Islet precursor cell (in vitro differentiated cells): ENCODE data around the gene USP1.

Experiments used
- DNase-seq: peaks from one replicate; pipeline ENCODE4 v3.0.0-alpha.2; 2018

The USP1 gene, protein sequence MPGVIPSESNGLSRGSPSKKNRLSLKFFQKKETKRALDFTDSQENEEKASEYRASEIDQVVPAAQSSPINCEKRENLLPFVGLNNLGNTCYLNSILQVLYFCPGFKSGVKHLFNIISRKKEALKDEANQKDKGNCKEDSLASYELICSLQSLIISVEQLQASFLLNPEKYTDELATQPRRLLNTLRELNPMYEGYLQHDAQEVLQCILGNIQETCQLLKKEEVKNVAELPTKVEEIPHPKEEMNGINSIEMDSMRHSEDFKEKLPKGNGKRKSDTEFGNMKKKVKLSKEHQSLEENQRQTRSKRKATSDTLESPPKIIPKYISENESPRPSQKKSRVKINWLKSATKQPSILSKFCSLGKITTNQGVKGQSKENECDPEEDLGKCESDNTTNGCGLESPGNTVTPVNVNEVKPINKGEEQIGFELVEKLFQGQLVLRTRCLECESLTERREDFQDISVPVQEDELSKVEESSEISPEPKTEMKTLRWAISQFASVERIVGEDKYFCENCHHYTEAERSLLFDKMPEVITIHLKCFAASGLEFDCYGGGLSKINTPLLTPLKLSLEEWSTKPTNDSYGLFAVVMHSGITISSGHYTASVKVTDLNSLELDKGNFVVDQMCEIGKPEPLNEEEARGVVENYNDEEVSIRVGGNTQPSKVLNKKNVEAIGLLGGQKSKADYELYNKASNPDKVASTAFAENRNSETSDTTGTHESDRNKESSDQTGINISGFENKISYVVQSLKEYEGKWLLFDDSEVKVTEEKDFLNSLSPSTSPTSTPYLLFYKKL

GRCh38 chr1:62436466-62437272 is at the start of gene USP1:
USP1 (plus strand) TSS chr1:62437049; CDS start chr1:62439868, 2,819 bp downstream.
- DNase-seq = peak; percentile 100

DNA sequence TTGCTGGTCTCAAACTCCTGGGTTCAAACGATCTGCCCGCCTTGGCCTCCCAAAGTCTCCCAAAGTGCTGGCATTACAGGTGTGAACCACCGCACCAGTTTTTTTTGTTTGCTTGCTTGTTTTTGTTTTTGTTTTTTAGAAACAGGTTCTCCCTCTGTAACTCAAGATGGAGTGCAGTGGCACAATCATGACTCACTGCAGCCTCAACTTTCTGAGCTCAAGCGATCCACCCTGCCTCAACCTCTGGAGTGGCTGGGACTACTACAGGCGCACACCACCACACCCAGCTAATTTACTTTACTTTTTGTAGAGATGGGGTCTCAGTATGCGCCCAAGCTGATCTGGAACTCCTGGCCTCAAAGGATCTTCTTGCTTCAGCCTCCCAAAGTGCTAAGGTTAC is 47.3 kb upstream of the USP1 start:
- no peak for DNase-seq

GRCh38 chr1:62390071-62390470 is 46.8 kb upstream of the USP1 start:
- no peak for DNase-seq

DNA sequence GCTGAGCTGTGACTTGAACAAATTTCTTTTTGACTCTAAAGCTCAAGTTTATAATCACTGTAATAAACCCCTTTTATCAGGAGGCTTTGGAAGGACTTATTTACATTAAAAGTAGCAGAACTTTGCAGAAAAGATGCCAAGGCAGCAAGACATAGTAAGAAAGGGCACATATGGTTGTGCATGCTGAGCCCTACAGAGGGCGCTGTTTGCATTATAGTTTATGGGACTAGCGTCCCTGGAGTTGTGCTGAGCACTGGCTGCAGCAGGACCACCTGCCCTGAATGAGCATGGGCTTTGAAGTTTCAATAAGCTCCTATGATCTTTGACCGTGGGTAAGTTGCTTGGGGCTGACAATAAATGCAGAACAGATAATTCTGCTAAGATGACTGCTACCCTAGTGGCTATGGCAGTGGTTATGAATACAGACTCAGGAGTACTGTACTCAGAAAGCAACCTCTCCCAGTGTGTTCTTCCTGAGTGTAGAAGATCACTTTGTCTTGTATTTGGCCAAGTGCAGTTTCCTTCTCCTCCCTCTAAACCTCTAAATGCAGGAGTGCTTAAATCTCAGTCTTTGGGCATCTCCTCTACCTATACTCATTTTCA is 45.4 kb upstream of the USP1 start:
- peak; percentile 71 for DNase-seq

GRCh38 chr1:62392951-62393350 is 43.9 kb upstream of the USP1 start:
- no peak for DNase-seq

DNA sequence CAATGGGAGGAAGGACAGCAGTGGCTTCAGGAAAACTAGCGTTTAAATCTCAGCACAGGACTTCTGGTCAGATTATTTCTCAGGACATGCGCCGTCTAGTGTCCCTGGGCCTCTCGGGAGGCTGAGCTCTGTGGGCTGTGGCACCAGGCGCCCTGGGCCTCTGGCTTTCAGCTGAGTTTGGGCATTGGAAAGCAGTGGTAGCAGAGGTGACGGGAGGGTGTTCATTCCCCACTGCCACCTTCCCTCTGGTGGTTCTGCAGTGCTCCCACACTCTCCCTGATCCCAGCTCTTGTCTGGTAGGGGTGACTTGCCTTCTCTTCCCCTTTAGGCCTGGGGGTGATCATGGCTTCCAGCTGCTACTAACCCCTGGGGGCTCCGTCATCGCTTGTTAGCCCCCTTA is 42.2 kb upstream of the USP1 start:
- no peak for DNase-seq

DNA sequence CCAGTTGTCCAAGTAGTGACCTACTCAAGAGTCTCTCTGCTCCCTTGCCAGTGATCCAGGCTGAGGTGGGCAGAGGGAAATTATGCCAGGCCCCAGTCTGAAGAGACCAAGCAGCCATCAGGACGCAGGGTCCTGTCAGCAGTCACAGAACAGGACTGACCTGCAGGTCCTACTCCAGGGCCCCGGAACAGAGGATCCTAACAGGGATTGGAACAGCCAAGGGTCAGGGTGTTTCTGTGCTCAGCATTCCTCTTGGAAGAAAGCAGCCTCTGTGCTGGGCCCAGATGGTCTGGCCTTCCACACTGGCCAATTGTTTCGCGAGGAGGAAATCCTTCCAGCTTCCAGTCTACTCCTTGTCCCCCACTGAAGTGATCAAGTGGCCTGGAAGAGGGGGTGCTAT is 41.6 kb upstream of the USP1 start:
- peak; percentile 69 for DNase-seq

GRCh38 chr1:62396871-62397270 is 40.0 kb upstream of the USP1 start:
- no peak for DNase-seq

DNA sequence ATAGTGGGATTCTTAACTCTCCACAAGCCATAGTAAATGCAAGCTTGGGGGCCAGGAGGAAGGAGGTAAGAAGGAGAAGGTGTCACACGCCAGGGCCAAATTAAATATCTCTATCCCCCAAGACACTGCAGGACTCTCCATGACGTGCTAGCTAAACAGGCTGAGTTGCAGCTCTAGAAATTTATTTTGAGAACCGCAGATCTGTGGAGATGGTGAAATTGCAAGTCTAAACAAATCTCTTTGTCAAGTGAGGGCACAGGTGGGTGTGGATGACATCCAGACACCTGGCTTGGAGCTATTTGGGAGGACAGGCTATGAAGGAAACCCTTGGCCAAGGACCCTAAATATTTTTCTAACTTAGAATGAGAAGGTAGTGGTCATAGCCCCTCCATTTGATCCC is 39.5 kb upstream of the USP1 start:
- DNase-seq = no peak

GRCh38 chr1:62398377-62398776 is 38.5 kb upstream of the USP1 start:
- no peak for DNase-seq

DNA sequence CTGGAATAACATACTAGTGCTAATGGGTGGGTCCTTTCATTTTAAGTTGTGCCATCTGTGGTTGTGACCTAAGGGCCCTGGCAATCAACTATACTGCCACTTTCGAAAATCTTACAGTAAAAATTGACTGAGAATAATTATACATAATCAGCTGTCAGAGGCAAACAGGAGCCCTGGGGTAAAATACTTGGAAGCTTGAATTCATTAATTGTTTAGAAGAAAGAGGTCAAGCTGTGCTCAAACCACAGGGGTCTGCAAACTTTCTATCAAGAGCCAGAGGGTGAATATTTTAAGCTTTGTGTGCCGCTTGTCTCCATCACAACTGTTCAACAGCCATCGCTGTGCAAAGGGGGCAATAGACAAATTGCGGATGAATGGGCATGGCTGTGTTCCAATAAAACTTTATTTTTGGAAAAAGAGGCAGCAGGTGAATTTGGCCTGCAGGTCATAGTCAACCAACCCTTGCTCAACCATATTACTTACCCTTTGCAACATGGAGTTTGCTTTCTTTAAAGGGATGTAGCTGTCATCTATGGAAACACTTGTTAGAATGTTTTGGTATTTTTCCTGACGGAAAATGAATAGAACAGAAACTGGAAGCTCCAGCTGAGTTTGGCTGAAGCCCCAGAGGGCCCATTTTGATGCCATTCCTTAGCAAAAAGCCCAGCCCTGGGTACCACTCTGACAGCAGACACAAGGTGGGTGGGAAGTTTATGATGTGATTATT is 35.7 kb upstream of the USP1 start:
- DNase-seq = no peak

- no peak for DNase-seq
Measured at GRCh38 chr1:62405247-62405646, 31.6 kb upstream of the USP1 start.

DNA sequence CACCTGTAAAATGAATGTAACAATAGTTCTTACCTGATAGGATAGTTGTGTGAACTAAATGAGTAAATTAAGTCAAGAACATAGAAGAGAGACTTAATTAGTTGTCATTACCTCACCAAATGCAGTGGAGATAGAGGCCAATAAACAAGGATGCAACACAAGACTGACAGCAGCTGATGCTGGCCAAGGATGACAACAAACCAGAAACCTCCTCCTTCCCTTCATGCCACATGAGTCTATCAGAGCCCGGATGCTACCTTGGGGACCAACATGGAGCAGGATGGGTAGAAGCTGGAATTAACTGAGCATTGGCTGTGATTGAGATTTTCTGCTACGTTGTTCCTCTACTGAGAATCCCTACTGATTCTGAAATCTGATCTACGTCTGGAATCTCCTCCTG is 30.3 kb upstream of the USP1 start:
- no peak for DNase-seq

GRCh38 chr1:62407398-62408009 is 29.3 kb upstream of the USP1 start:
- no peak for DNase-seq

DNA sequence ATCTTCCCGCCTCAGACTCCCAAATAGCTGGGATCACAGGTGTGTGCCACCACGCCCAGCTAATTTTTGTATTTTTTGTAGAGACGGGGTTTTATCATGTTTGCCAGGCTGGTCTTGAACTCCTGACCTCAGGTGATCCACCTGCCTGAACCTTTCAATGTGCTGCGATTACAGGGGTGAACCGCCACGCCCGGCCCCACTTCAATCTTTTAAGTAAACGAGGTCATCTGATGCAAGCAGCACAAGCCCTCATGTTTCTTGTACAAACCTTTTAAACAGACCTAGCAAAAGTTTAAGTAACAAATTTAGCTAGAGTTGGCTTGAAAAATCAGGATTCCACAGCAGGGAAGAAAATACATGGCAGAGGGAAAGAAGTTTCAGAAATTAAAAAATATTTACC is 21.2 kb upstream of the USP1 start:
- DNase-seq = no peak

DNA sequence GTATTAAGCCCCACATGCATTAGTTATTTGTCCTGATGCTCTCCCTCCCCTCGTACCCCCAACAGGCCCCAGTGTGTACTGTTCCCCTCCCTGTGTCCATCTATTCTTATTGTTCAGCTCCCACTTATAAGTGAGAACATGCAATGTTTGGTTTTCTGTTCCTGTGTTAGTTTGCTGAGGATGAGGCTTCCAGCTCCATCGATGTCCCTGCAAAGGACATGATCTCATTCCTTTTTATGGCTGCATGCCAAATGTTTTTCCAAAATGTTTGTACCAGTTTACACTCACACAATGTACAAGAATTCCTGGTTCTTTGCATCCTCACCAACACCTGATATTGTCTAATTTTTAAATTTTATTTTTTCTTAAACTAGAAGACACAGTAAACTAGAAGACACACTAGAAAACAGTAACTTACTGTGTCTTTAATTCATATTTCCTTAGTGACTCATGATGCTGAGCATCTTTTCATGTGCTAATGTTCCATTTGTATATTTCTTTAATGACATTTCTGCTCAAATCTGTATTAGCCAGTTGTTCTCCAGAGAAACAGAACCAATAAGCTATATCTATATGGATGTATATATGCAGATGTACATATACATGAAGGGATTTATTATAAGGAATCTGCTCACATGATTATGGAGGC is 19.4 kb upstream of the USP1 start:
- no peak for DNase-seq

DNA sequence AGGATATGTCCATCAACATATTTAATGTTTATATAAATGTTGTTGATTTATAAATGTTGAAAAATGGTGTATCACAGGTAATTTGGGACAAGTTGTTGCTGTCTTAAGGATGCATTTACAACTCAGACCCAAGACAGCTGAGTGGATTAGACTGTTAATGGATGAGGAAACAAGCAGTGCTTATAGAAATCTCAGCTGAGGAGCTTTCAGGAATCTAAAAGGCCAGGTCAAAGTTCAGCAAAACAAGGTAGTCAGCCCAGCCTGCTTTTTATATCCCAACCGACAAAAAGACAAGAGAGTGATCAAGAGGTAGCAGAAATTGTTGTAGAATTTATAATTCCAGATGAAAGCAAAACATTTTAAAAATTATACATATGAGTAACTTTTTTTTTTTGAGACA is 16.6 kb upstream of the USP1 start:
- no peak for DNase-seq

DNA sequence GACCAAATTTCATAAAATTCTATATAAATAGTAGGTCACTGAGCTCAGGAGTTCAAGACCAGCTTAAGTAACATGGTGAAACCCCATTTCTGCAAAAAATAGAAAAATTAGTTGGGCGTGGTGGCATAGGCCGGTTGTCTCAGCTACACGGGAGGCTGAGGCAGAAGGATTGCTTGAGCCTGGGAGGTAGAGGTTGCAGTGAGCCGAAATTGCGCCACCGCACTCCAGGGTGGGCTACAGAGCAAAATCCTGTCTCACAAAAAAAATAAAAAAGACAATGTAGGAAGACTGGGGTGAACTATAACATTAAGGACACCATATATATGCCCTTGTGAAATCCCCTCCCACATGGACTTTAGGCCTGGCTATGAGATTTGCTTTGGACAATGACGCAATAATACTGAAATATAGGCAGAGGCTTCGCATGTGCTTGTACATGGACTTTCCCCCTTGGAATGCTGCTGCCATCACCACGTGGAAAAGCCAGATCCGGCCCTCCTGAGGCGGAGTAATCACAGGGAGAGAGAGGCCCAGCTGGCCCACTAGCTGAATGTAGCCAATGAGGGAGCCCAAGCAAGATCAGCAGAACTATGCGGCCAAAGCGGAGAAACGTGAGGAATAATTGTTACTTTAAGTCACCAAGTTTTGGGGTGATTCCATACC is 13.1 kb upstream of the USP1 start:
- no peak for DNase-seq

DNA sequence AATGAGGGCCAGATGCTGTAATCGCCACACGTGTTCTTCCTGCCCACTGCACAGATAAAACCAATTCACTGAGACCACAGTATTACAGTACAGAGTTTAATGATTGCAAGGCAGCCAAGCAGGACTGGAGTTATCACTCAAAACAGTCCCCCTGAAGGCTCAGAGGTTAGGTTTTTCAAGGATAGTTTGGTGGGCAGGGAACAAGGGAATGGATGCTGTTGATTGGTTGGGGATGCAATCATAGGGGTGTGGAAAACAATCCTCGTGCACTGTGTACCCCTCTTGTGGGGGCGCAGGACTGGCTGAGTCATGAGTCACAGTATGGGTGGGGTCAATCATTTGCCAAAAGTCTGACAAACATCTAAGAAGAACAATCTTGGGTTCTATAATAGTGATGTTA is 12.4 kb upstream of the USP1 start:
- DNase-seq = no peak

DNA sequence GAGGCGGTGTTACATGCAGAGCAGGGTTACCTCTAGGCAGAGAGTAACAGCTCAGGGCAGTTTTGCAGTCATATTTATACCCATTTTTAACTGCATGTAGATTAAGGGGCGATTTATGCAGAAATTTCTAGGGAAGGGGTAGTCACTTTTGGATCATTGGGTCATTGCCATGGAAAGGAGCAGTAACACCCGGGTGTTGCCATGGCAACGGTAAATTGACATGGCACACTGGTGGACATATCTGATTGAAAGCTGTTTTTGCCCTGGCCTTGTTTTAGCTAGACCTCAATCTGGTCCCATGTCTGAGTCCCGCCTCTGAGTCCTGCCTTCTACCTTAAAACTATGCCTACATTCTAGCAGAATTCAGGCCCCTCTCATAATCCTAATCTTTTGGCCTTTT is 11.8 kb upstream of the USP1 start:
- no peak for DNase-seq

- no peak for DNase-seq
Measured at GRCh38 chr1:62426237-62426636, 10.6 kb upstream of the USP1 start.
